Stimulated activated naive CD4-positive, alpha-beta T cell treated with Interleukin-2 at 50 U/mL for 16 hours (primary cell): Measurements from ENCODE around the gene CBR1.
A peak's percentile ranks its signal among the peaks of the same experiment; 100 is the strongest.
"Not testable (repeated sequence)": the region's sequence is repeated elsewhere in the genome, so short reads cannot be mapped to it uniquely, and the experiment has no call there.

ENCODE experiments used
- DNase-seq: peaks from one replicate; lab custom pipeline; 2025; lab: John Stamatoyannopoulos, UW

Gene CBR1

GRCh38 chr21:36079671-36080070, 9.8 kb downstream of the CBR1 start:
- DNase-seq, result no peak

- no peak for DNase-seq
These were observed 10.6 kb downstream of the CBR1 start for GRCh38 chr21:36080386-36080785.

- no peak for DNase-seq
These were observed 12.4 kb downstream of the CBR1 start for GRCh38 chr21:36082237-36082664.

GRCh38 chr21:36087362-36088138, 17.7 kb downstream of the CBR1 start:
- no peak for DNase-seq

GRCh38 chr21:36089946-36090345, 20.1 kb downstream of the CBR1 start:
- DNase-seq, result no peak

- DNase-seq, result no peak
These were observed 22.9 kb downstream of the CBR1 start for GRCh38 chr21:36092681-36093080.

GRCh38 chr21:36093512-36093911, 23.7 kb downstream of the CBR1 start:
- no peak for DNase-seq

- DNase-seq, result no peak
These were observed 26.8 kb downstream of the CBR1 start for GRCh38 chr21:36096398-36097290.

- no peak for DNase-seq
These were observed 27.8 kb downstream of the CBR1 start for GRCh38 chr21:36097427-36098181.

- DNase-seq, result no peak
These were observed 28.3 kb downstream of the CBR1 start for GRCh38 chr21:36098182-36098532.

- no peak for DNase-seq
These were observed 29.2 kb downstream of the CBR1 start for GRCh38 chr21:36099000-36099399.

- not testable (repeated sequence) for DNase-seq
These were observed 29.9 kb downstream of the CBR1 start for GRCh38 chr21:36099695-36100211.

GRCh38 chr21:36100971-36101641, 31.3 kb downstream of the CBR1 start:
- no peak for DNase-seq

GRCh38 chr21:36103434-36103833, 33.6 kb downstream of the CBR1 start:
- DNase-seq, result no peak

GRCh38 chr21:36104317-36105300, 34.8 kb downstream of the CBR1 start:
- peak; percentile 20 for DNase-seq

- DNase-seq, result no peak
These were observed 35.6 kb downstream of the CBR1 start for GRCh38 chr21:36105327-36105842.

GRCh38 chr21:36109868-36110267, 40.0 kb downstream of the CBR1 start:
- DNase-seq, result no peak

GRCh38 chr21:36111238-36111637, 41.4 kb downstream of the CBR1 start:
- DNase-seq, result no peak

GRCh38 chr21:36113647-36114428, 44.0 kb downstream of the CBR1 start:
- peak; percentile 38 for DNase-seq
